Measurements from ENCODE around the gene ZC2HC1C. TPM values are rescaled to one million over a fixed set of nuclear protein-coding genes. Genes with fewer than 3 reads are reported as not detected.
A peak's percentile ranks its signal among the peaks of the same experiment; 100 is the strongest.
"Not testable (repeated sequence)": the region's sequence is repeated elsewhere in the genome, so short reads cannot be mapped to it uniquely, and the experiment has no call there.

Gene ZC2HC1C
- total RNA-seq, 1 donor = 1.1 TPM

DNA sequence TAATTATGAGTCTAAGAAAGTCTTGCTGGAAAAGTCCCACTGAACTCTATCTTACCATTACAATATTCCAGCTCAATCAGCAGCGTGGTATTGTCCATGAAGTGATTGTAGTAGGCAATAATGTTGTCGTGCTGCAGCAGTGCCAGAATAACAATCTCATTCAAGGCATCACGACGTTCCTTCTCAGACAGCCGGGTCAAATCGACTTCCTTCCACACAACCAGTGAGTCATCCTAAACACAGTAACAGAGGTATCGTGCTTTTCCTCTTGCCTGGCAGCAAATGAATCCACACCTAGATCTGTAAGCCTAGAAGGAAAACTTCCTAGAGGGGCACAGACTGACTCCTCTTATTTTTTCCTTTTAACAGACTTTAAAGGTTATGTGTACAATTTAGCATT, 54.5 kb downstream of the ZC2HC1C start:
- peak overlapping the region; percentile 31 for H3K27ac ChIP-seq (ENCODE audit: low read depth, low read length)
- TF ChIP-seq, protein P1, sequence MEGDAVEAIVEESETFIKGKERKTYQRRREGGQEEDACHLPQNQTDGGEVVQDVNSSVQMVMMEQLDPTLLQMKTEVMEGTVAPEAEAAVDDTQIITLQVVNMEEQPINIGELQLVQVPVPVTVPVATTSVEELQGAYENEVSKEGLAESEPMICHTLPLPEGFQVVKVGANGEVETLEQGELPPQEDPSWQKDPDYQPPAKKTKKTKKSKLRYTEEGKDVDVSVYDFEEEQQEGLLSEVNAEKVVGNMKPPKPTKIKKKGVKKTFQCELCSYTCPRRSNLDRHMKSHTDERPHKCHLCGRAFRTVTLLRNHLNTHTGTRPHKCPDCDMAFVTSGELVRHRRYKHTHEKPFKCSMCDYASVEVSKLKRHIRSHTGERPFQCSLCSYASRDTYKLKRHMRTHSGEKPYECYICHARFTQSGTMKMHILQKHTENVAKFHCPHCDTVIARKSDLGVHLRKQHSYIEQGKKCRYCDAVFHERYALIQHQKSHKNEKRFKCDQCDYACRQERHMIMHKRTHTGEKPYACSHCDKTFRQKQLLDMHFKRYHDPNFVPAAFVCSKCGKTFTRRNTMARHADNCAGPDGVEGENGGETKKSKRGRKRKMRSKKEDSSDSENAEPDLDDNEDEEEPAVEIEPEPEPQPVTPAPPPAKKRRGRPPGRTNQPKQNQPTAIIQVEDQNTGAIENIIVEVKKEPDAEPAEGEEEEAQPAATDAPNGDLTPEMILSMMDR (IDR thresholded peaks at IDR 0.05; ENCODE audit: extremely low read depth, low read depth, low read length) = no peak
- H3K4me2 ChIP-seq (ENCODE audit: insufficient read depth, low read length) = peak overlapping the region; percentile 53
- no peaks in the 10 kb centered on the region for H4K20me1 ChIP-seq (ENCODE audit: insufficient read depth, low read length)
- H3K4me1 ChIP-seq (ENCODE audit: insufficient read depth, low read length) = peaks cover 36% of the 10 kb centered on the region
- H3K27me3 ChIP-seq (ENCODE audit: insufficient read depth, low read length) = no peaks in the 10 kb centered on the region
- H2AFZ ChIP-seq (ENCODE audit: low read length) = no peak overlapping the region
- H3K9me3 ChIP-seq (ENCODE audit: low read depth, low read length) = no peaks in the 10 kb centered on the region
- H3K36me3 ChIP-seq (ENCODE audit: insufficient read depth, low read length) = peaks cover 25% of the 10 kb centered on the region
- no peak overlapping the region for H3K4me3 ChIP-seq (ENCODE audit: insufficient read depth, low read length)
- DNase-seq (ENCODE audit: insufficient read length, low spot score, missing footprints) = peak; percentile 92
- peaks cover 29% of the 10 kb centered on the region for H3K79me2 ChIP-seq (ENCODE audit: insufficient read depth, low read length)

DNA sequence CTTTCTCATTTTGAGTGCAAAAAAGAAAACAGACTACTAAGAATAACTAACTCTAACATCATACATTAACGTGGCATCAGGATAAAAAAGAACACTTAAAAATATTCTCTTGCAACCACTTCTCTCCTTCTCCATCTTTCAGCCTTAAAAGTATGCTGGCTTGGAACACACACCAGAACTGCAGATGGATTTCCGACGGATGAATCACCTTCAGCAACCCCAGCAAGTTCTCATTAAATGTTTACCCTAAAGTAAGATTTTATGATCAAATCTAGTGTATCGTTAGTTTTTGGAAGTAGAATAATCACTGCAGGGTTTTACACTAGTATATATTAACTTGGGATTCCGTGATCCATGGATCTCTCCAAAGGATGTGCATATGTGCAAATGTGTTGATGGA, 56.2 kb downstream of the ZC2HC1C start:
- TF ChIP-seq, protein P1 (IDR thresholded peaks at IDR 0.05; ENCODE audit: extremely low read depth, low read depth, low read length) = no peak
- H3K9me3 ChIP-seq (ENCODE audit: low read depth, low read length) = no peaks in the 10 kb centered on the region
- peak; percentile 88 for DNase-seq (ENCODE audit: insufficient read length, low spot score, missing footprints)
- peak overlapping the region; percentile 90 for H3K4me3 ChIP-seq (ENCODE audit: insufficient read depth, low read length)
- H3K4me2 ChIP-seq (ENCODE audit: insufficient read depth, low read length) = peak overlapping the region; percentile 87
- no peak overlapping the region for H2AFZ ChIP-seq (ENCODE audit: low read length)
- peaks cover 11% of the 10 kb centered on the region for H3K36me3 ChIP-seq (ENCODE audit: insufficient read depth, low read length)
- peak overlapping the region; percentile 93 for H3K27ac ChIP-seq (ENCODE audit: low read depth, low read length)
- H3K27me3 ChIP-seq (ENCODE audit: insufficient read depth, low read length) = no peaks in the 10 kb centered on the region
- H4K20me1 ChIP-seq (ENCODE audit: insufficient read depth, low read length) = no peaks in the 10 kb centered on the region
- H3K4me1 ChIP-seq (ENCODE audit: insufficient read depth, low read length) = peaks cover 30% of the 10 kb centered on the region
- H3K79me2 ChIP-seq (ENCODE audit: insufficient read depth, low read length) = peaks cover 31% of the 10 kb centered on the region

DNA sequence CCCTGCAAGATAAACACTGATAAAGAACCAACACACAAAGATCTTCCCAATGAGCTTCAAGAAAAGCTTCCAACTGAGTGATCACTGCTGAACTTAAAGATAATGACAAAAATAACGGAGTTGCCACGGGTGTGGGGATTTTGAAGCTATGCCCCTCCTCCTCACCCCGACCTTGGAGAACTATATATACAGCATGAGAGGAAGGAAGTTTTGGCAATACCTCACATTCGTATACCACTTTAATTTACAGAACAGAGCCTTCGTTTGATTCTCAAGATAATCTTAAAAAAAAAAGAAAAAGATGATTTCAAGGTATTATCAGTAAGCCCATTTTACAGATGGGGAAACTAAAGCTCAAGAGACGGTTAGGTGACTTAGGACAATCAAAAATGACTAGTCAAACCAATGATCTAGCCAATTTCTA, 56.7 kb downstream of the ZC2HC1C start:
- H3K4me1 ChIP-seq (ENCODE audit: insufficient read depth, low read length) = peaks cover 30% of the 10 kb centered on the region
- peaks cover 6% of the 10 kb centered on the region for H3K36me3 ChIP-seq (ENCODE audit: insufficient read depth, low read length)
- H4K20me1 ChIP-seq (ENCODE audit: insufficient read depth, low read length) = no peaks in the 10 kb centered on the region
- peak overlapping the region; percentile 90 for H3K4me3 ChIP-seq (ENCODE audit: insufficient read depth, low read length)
- TF ChIP-seq, protein P1 (IDR thresholded peaks at IDR 0.05; ENCODE audit: extremely low read depth, low read depth, low read length) = no peak
- H3K9me3 ChIP-seq (ENCODE audit: low read depth, low read length) = no peaks in the 10 kb centered on the region
- H2AFZ ChIP-seq (ENCODE audit: low read length) = peak overlapping the region; percentile 93
- DNase-seq (ENCODE audit: insufficient read length, low spot score, missing footprints) = peak; percentile 49
- peaks cover 31% of the 10 kb centered on the region for H3K79me2 ChIP-seq (ENCODE audit: insufficient read depth, low read length)
- peak overlapping the region; percentile 87 for H3K4me2 ChIP-seq (ENCODE audit: insufficient read depth, low read length)
- peak overlapping the region; percentile 93 for H3K27ac ChIP-seq (ENCODE audit: low read depth, low read length)
- H3K27me3 ChIP-seq (ENCODE audit: insufficient read depth, low read length) = no peaks in the 10 kb centered on the region

DNA sequence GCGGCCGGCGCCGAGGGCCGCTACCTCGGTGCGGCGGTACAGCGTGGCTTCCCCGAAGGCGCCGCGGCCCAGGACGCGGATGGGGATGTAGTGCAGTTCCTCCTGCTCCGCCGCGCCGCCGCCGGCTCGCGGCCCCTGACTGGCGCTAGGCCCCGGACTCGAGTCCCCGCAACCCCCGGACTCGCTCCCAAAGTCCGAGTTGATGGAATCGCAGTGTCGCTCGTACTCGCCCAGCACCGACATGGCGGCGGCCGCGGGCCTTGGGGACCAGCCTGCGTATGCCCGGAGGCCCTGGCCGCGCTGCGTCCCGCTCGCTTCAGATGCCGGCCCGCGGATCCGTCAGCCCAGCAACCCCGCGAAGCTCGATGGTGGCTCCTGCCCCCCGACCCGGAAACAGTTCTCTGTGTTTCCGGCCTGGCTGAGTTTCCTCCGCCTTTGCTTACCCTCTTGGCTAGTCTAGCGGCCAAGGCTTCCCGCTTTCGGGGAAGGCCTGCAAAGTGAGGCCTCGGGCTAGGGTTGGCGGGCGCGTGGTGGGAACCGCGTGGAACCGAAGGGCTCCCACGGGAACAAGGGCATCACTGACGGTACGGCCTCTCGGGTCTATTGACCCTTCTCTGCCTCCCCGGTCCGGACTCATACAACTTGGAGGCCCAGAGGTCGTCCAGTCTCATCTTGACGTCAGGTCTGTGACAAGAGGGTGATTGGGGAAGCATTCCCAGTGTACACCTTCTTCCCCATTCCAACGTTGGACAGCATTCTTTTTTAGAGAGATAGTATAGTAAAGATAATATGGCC, 57.4 kb downstream of the ZC2HC1C start, which contains the start of gene NEK9:
Gene NEK9, minus strand, starts transcription at position 370 of the 795 bp plus-strand sequence. Its CDS starts 127 bp downstream, at position 243.
- Histone ChIP-seq H4K20me1 (ENCODE audit: insufficient read depth, low read length) (no peaks in the 10 kb centered on the region), H2AFZ (ENCODE audit: low read length) (peak within 1 kb of the TSS; percentile 93), H3K4me1 (ENCODE audit: insufficient read depth, low read length) (peaks cover 30% of the 10 kb centered on the region), H3K79me2 (ENCODE audit: insufficient read depth, low read length) (peaks cover 33% of the 10 kb centered on the region), H3K36me3 (ENCODE audit: insufficient read depth, low read length) (peaks cover 2% of the 10 kb centered on the region), H3K27me3 (ENCODE audit: insufficient read depth, low read length) (no peaks in the 10 kb centered on the region), H3K4me2 (ENCODE audit: insufficient read depth, low read length) (peak within 1 kb of the TSS; percentile 87), H3K4me3 (ENCODE audit: insufficient read depth, low read length) (peak within 1 kb of the TSS; percentile 90), H3K9me3 (ENCODE audit: low read depth, low read length) (no peaks in the 10 kb centered on the region), H3K27ac (ENCODE audit: low read depth, low read length) (peak within 1 kb of the TSS; percentile 93)
- DNase-seq (ENCODE audit: insufficient read length, low spot score, missing footprints) = peak; percentile 96
- TF ChIP-seq, protein P1 (IDR thresholded peaks at IDR 0.05; ENCODE audit: extremely low read depth, low read depth, low read length) = no peak

DNA sequence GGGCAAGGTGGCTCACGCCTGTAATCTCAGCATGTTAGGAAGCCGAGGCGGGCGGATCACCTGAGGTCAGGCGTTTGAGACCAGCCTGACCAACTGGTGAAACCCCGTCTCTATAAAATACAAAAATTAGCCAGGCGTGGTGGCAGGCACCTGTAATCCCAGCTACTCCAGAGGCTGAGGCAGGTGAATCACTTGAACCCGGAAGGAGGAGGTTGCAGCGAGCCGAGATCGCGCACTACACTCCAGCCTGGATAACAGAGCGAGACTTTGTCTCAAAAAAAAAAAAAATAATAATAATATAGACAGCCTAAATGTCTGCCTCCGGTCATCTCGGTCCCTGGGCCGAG, 58.0 kb downstream of the ZC2HC1C start:
- H3K27me3 ChIP-seq (ENCODE audit: insufficient read depth, low read length); DNase-seq (ENCODE audit: insufficient read length, low spot score, missing footprints): not testable (repeated sequence)

More for the DNA sequence above, 58.0 kb downstream of the ZC2HC1C start:
- Histone ChIP-seq H3K4me2 (ENCODE audit: insufficient read depth, low read length) (peak overlapping the region; percentile 87), H2AFZ (ENCODE audit: low read length) (peak overlapping the region; percentile 93), H3K27ac (ENCODE audit: low read depth, low read length) (peak overlapping the region; percentile 93), H3K79me2 (ENCODE audit: insufficient read depth, low read length) (peaks cover 31% of the 10 kb centered on the region), H3K4me1 (ENCODE audit: insufficient read depth, low read length) (peaks cover 30% of the 10 kb centered on the region), H3K4me3 (ENCODE audit: insufficient read depth, low read length) (peak overlapping the region; percentile 90)
- H4K20me1 ChIP-seq (ENCODE audit: insufficient read depth, low read length); H3K9me3 ChIP-seq (ENCODE audit: low read depth, low read length); H3K36me3 ChIP-seq (ENCODE audit: insufficient read depth, low read length): not testable (repeated sequence)

Measured in osteoblast (primary cell).